ENCODE results near the gene FCRL6.

The FCRL6 gene

DNA sequence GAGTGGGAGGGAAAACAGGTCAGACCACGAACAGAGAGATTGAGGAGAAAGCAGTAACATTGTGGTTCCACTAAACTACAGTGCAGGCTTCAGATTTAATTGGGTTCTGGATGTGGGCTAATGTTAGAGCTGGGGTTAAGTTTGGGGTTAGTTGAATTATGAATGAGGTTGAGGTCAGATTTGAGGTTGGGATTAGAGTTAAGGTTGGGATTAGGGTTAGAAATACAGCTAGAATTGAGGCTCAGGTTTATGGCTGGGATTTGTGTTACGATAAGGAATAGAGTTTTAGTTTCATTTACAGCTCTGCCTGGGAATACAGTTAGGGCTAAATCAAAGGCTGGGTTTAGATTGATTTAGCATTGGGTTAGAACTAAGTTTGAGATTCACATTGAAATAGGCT lies 62.1 kb downstream of the FCRL6 start:
- DNase-seq (ENCODE audit: low spot score), result no peak

Data from D341Med (cell line).